Transverse colon (tissue), 4 donors: ENCODE measurements around the gene AGXT.

ENCODE experiments used
- EP300 ChIP-seq: sonication (generic); formaldehyde crosslinking; IDR thresholded peaks from one replicate; pipeline ENCODE4 v1.6.1; 2017; ENCODE audit warnings: antibody characterized with exemption, low read depth
- POLR2A ChIP-seq: fragments of 450-650 bp; IDR thresholded peaks from one replicate; pipeline ENCODE4 v1.6.1; 2016; ENCODE audit warnings: antibody characterized with exemption, mild to moderate bottlenecking, moderate library complexity
- POLR2AphosphoS5 ChIP-seq, 3 donors: sonication (generic); formaldehyde crosslinking; IDR thresholded peaks; one replicate each; pipeline ENCODE4 v1.6.1; 2016; ENCODE audit warnings: antibody characterized with exemption in 3 of 3
- TF ChIP-seq, protein P1 (sequence below), 5 experiments: fragments of 200-600 bp in 3 of 5; fragments of 450-650 bp in 2 of 5; sonication (generic) in 3 of 5; IDR thresholded peaks; 1 replicate in 2 of 5; 2 replicates in 3 of 5; pipeline ENCODE4 v1.5.1; 2016 to 2017; ENCODE audit warnings: antibody characterized with exemption in 5 of 5, inconsistent platforms in 3 of 5, mild to moderate bottlenecking in 2 of 5, moderate library complexity in 1 of 5

DNA sequence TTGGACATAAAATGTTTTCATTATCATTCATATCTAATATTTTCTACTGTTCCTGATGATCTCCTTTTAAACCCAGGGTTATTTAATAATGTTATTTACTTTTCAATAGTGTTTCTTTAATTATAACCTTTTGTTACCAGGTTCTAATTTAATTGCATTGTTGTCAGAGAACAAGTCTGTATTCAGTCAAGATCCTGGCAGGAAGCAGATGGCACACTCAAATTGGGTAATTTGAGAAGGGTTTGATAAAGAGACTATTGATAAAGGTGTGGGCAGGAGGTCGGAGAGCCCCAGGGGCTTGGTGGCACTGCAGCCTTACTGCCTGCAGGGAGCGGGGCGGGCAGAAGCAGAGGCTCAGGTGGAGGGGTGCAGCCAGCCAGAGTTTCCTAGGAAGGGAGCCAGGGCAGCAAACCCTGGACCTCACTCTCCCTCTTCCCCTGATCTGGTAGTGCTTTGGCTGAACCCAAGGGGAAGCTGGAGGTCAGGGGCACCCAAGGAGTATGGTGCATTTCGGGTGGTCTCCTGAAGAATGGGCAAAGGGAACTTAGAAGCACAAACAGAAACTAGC lies 46.3 kb upstream of the AGXT start:
- TF ChIP-seq POLR2A (no peak), POLR2AphosphoS5 (IDR thresholded peaks at IDR 0.05) (no peak), EP300 (no peak)
- TF ChIP-seq, protein P1, sequence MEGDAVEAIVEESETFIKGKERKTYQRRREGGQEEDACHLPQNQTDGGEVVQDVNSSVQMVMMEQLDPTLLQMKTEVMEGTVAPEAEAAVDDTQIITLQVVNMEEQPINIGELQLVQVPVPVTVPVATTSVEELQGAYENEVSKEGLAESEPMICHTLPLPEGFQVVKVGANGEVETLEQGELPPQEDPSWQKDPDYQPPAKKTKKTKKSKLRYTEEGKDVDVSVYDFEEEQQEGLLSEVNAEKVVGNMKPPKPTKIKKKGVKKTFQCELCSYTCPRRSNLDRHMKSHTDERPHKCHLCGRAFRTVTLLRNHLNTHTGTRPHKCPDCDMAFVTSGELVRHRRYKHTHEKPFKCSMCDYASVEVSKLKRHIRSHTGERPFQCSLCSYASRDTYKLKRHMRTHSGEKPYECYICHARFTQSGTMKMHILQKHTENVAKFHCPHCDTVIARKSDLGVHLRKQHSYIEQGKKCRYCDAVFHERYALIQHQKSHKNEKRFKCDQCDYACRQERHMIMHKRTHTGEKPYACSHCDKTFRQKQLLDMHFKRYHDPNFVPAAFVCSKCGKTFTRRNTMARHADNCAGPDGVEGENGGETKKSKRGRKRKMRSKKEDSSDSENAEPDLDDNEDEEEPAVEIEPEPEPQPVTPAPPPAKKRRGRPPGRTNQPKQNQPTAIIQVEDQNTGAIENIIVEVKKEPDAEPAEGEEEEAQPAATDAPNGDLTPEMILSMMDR (IDR thresholded peaks at IDR 0.05): no peak
